Activated CD4-positive, alpha-beta T cell treated with anti-CD3 and anti-CD28 coated beads for 1 hour (primary cell): ENCODE results near the gene SYTL3.

Experiments used
- DNase-seq: peaks from one replicate; pipeline ENCODE4 v3.0.0-alpha.2; 2020

Gene SYTL3

DNA sequence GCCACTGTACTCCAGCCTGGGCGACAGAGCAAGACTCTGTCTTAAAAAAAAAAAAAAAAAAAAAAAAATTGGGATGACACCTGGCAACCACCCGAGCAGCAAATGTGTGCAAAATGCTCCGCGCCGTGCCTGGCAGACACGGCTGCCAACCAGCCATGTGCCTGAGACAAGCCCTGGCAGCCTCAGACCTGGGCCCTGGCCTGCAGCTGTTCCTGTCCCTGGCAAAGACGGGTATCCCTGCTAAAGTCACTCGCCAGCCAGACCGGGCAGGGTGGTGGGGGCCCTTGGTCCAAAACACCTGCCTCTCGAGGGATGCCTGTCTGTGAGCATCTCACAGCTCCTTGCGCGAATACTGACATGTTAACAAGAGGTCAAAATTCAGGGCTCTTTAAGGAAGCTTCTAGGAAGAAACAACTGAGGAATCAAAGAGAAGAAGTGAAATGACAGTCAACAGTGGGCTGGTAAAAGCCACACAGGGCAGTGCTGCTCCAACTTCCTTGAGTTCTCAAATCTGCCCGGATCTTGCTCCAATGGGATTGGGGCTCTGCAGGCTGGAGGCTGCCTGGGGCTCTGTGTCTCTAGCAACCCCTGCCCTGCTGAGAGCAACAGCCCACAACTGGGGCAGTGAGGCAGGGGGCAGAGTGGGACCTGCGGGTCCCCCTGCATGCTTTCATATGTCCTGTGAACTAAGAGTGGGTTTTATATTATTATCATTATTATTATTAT, 53.4 kb downstream of the SYTL3 start:
- no peak for DNase-seq

- DNase-seq = peak; percentile 64
Measured at GRCh38 chr6:158703837-158704822, 54.3 kb downstream of the SYTL3 start.

DNA sequence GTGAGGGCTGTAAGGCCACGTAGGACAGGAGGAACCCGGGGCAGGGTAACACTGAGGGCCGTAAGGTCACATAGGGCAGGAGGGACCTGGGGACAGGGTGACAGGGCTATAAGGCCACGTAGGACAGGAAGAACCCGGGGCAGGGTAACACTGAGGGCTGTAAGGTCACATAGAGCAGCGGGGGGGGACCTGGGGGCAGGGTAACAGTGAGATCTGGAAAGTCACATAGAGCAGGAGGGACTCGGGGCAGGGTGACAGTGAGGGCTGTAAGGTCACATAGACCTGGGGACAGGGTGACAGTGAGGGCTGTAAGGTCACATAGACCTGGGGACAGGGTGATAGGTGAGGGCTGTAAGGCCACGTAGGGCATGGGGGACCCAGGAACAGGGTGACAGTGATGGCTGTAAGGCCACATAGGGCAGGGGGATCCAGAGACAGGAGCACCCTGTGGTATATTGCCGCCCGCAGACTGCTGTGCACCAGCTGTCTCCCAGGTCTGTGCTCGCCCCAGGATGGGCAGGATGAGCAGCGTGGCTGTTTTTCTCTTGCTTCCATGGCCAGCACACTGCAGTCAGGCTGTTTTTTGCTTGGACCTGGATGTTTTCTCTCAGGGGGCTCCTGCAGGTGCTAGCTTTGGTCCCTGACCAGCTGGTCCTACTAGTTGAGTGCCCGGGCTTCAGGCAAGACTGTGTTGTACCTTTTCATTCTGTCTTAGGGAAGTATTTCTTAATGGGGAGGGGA, 55.7 kb downstream of the SYTL3 start:
- DNase-seq = no peak

- no peak for DNase-seq
Measured at GRCh38 chr6:158706369-158706982, 56.6 kb downstream of the SYTL3 start.

DNA sequence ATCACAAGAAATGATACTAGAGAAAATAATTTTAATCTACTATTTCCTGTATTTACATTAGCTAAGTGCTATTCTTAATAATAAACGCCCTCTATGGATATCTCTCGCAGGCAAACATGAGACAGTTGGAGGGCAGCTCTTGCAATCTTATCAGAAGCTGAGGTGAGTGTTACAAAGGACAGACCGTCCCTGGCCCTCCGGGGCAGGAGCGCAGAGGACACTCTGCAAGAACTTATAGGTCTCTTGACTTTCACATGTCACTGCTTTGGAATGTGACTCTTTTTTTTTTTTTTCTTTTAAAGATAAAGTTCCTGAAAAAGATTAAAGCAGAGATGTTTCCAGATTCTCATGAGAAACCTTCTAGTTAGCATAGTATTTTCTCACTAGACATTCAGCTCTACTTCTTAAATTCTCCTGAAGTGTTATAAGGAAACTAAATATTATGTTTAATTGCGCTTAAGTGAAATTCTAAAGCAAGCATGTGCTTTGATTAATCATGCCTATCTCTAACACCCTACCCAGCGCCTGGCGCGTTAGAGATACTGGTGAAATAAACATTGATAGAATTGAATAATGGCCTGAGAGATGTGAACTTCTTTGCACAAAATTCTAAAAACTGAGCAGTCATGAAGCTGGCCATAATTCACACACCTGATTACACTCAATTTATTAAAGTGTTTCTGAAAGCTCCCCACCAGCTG, 57.4 kb downstream of the SYTL3 start:
- no peak for DNase-seq

GRCh38 chr6:158707821-158708195, 58.0 kb downstream of the SYTL3 start:
- no peak for DNase-seq

- DNase-seq = no peak
Measured at GRCh38 chr6:158708239-158708638, 58.4 kb downstream of the SYTL3 start.

DNA sequence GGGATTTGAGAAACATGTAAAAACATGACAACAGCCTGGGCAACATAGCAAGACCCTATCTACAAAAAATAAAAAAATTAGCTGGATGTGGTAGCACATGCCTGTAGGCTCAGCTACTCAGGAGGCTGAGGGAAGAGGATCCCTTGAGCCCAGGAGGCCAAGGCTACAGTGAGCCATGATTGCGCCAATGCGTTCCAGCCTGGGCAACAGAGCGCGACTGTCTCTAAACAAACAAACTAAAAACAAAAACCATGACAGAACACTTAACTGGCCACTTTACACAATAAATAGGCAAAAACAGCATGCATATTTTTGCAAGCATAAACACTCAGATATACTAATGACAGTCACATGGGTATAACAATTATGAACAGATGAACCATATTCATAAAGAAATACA, 60.0 kb downstream of the SYTL3 start:
- no peak for DNase-seq

DNA sequence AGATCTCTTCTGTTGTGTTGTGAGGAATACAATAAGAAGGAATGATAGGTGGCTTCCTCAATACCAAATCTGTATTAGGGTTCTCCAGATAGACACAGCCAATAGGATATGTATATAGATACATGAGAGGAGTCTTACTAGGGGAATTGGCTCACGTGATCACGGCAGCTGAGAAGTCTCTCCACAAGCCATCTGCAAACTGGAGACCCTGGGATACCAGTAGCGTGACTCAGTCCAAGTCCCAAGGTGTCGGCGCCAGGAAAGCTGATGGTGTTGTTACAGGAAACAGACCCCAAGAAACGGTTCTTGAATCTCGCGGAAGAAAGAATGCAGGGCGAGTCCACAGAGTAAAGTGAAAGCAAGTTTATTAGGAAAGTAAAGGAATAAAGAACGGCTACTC, 61.4 kb downstream of the SYTL3 start:
- DNase-seq = no peak

- no peak for DNase-seq
Measured at GRCh38 chr6:158713469-158713868, 63.6 kb downstream of the SYTL3 start.

- no peak for DNase-seq
Measured at GRCh38 chr6:158714706-158715105, 64.9 kb downstream of the SYTL3 start.

DNA sequence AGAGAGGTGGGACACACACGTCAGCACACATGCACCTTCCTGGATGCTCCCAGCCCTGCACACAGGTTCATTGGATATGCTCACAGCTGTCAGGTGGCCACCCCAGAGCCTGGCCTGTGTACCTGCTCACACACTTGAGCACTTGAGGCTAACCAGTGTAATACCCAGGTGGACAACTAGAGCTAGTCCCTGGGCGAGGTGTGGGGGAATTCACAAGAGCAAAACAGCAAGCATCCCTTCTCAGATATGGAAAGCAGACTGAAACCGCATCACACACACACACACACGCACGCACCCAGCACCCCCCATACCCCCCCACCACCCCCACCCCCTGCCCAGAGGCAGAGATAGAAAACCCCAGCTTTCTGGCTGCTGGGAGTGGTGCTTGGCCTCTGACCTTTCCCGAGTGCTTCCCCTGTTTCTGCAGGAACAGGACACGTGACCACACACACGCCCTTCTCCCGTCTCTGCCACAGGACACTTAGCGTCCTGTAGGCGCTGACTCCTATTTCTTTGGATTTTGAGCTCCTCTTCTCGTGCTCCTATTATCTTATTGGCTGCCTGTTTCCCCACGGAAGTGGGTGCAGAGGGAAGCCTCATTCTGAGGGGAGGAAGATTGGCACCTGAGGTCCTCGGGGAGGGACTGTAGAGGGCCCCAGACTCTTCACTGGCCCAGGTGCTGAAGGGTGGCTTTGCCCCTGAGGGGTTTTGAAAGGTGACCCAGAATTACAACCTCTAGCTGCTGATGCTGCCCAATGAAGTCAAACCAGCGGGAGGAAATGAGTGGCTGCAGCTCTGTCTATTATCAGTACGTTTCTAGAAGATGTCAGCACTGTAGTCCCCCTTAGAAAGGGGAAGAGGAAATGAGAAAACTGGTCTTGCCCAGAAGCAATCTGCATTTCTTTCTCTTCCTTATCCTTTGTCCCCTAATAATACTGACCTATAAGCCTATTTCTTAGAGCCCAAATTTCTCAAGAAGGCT, 65.8 kb downstream of the SYTL3 start:
- DNase-seq = no peak

GRCh38 chr6:158717341-158718330, 67.8 kb downstream of the SYTL3 start:
- no peak for DNase-seq

DNA sequence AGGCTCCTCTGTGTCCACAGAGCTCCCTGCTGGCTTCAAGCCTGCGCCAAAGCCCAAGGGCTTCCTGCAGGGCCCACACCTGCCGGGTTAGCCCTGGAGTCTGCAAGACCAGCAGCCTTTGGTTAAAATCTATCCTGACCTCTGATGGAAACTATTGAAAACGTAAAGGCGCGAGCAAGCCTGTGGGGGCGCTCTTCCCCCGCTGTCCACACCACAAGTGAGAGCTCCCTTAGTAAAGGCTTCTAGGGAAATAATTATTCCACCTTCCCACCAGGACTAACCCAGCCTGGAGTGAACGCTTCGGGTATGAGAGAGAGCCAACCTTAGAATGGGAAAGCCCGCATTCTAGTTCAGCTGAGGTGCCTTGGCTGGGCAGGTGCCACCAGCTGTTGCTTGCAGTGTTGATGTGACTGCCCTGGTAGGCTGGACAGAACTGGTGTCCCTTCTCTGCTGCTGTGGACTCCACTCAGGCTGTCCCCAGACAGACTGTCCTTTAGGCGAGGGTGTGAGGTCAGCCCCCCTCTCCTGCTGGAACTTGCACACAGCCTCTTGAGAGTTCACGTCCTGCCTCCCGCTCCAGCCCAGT, 68.7 kb downstream of the SYTL3 start:
- DNase-seq = no peak

DNA sequence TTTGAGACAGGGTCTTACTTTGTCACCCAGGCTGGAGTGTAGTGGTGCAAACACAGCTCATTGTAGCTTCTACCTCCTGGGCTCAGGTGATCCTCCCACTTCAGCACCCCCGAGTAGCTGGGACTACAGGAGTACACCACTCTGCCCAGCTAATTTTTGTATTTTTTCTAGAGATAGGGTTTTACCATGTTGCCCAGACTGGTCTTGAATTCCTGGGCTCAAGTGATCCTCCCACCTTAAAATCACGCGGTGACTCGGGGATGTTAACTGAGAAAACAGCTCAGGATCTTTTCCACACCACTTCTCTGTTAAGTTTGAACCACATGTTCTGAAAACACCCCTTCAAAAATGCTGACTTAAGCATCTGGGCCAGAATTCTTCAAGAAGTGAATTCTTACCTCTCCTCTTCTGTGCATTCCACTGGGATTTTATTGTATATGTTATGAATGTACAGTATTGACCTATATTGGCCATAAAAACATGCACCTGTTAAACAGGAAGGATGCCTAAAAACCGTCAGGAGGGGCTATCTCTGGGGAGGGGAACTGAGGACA, 72.4 kb downstream of the SYTL3 start:
- DNase-seq = no peak

GRCh38 chr6:158725704-158726103, 75.8 kb downstream of the SYTL3 start:
- no peak for DNase-seq

DNA sequence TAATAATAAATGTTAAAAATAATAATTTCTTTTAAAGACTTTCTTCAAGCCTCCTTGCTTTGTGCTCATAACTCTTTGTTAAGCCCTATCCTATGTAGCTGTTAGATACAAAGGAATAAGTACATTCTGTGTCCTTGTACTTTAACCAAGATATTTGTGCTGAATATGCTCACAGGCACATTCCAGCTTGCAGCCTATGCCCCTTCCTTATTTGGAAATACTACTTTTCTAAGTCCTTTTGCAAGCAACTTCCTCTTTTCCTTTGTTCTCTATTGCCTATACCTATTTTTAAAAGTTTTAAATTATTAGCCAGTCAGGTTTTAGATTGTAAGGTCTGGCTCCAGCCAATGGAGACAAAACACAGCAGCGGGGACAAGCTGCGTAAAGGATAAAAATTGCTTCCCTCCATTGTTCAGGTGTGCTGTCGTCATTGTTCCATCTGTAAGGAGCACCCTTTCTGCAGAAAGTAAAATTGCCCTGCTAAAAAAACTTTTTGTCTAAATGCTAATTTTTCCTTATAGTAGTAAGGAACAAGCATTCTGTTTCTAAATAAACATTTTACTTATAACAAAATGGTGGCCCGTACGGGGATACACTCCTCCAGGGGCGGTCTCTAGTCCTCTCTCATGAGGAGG, 80.2 kb downstream of the SYTL3 start:
- DNase-seq = no peak

DNA sequence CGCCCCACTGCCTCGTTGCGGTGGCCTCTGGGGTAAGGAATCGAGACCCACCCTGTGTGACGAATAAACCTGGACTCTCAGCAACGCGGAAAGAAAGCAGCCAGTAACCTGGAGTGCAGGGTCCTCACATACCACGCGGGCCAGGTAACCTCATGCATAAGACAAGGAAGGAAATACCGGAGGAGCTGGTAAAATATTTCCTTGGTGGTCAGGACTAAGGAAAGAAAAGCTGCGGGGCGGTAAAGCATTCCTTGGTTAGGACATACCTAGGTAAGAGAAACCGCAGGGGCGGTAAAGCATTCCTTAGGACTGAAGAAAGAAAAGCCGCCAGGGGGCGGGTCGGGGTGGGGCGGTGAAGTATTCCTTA, 80.7 kb downstream of the SYTL3 start:
- DNase-seq = no peak

- DNase-seq = no peak
Measured at GRCh38 chr6:158735009-158735408, 85.2 kb downstream of the SYTL3 start.
